Mammary epithelial cell (primary cell): ENCODE results near the gene FAAH.

Experiments used
- EZH2 ChIP-seq: IDR thresholded peaks from 2 replicates; pipeline ENCODE4 v1.6.1; 2012; ENCODE audit warnings: low read length, inconsistent platforms, borderline replicate concordance
- TF ChIP-seq, protein P1 (sequence below), 2 donors: IDR thresholded peaks in 1 of 2; conservative IDR thresholded peaks in 1 of 2; 2 replicates each; pipeline ENCODE4 v1.5.1; 2011 to 2012; ENCODE audit warnings: inconsistent platforms in 2 of 2, low read length in 2 of 2, mild to moderate bottlenecking in 2 of 2, control low read depth in 1 of 2, low read depth in 1 of 2; ENCODE audit not compliant: insufficient read depth in 1 of 2; ENCODE audit errors: extremely low read depth in 1 of 2

DNA sequence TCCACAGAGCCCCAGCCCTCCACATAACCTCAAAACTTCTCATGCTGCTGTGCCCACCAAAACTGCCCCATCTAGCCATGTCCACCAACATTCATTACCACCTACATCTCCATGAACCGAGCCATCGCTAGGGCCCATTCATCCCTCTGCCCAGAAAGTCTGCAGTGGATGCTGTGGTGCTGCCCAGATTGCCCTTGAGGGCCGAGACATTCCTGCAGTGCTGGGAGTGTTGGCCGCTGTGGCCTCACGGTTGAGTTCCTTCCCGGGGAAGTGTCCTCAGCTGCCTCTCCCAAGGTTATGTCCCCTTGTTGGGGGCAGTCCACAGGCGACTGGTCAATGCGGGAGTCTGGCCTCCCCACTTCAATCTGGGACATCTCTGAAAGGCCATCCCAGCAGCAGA is 65.2 kb downstream of the FAAH start:
- TF ChIP-seq, protein P1, sequence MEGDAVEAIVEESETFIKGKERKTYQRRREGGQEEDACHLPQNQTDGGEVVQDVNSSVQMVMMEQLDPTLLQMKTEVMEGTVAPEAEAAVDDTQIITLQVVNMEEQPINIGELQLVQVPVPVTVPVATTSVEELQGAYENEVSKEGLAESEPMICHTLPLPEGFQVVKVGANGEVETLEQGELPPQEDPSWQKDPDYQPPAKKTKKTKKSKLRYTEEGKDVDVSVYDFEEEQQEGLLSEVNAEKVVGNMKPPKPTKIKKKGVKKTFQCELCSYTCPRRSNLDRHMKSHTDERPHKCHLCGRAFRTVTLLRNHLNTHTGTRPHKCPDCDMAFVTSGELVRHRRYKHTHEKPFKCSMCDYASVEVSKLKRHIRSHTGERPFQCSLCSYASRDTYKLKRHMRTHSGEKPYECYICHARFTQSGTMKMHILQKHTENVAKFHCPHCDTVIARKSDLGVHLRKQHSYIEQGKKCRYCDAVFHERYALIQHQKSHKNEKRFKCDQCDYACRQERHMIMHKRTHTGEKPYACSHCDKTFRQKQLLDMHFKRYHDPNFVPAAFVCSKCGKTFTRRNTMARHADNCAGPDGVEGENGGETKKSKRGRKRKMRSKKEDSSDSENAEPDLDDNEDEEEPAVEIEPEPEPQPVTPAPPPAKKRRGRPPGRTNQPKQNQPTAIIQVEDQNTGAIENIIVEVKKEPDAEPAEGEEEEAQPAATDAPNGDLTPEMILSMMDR (conservative IDR thresholded peaks at IDR 0.05 in 1 of 2, IDR thresholded peaks at IDR 0.05 in 1 of 2; ENCODE audit: extremely low read depth in 1 of 2, insufficient read depth in 1 of 2, low read depth in 1 of 2, low read length in 2 of 2): no peak
- no peak for TF ChIP-seq EZH2
